NCI-H146 (cell line): ENCODE data around the gene CCT4.
"Not testable (repeated sequence)": the region's sequence is repeated elsewhere in the genome, so short reads cannot be mapped to it uniquely, and the experiment has no call there.

Experiments
- DNase-seq: peaks from one replicate; lab custom pipeline; 2025; lab: John Stamatoyannopoulos, UW

CCT4 gene

GRCh38 chr2:61879351-61879750 is 9.1 kb downstream of the CCT4 start:
- not testable (repeated sequence) for DNase-seq

GRCh38 chr2:61878761-61879160 is 9.7 kb downstream of the CCT4 start:
- DNase-seq: no peak

GRCh38 chr2:61877571-61878245 is 10.7 kb downstream of the CCT4 start:
- no peak for DNase-seq

- DNase-seq: no peak
Measured at GRCh38 chr2:61876400-61876799, 12.1 kb downstream of the CCT4 start.

DNA sequence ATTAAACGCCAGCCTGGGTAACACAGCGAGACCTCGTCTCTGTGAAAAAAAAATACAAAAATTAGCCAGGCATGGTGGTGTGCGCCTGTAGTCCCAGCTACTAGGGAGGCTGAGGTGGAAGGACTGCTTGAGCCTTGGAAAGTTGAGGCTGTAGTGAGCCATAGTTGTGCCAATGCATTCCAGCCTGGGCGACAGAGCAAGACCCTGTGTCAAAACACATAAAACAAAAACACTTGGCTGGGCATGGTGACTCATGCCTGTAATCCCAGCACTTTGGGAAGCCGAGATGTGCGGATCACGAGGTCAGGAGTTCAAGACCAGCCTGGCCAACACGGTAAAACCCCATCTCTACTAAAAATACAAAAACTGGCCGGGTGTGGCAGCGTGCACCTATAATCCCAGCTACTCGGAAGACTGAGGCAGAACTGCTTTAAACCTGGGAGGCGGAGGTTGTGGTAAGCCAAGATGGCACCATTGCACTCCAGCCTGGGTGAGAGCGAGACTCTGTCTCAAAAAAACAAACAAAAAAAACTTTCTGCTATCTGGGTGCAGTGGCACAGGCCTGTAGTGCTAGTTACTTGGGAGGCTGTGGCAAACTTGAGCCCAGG is 21.9 kb downstream of the CCT4 start:
- not testable (repeated sequence) for DNase-seq

- DNase-seq: no peak
Measured at GRCh38 chr2:61862085-61862484, 26.4 kb downstream of the CCT4 start.

GRCh38 chr2:61857224-61857623 is 31.2 kb downstream of the CCT4 start:
- no peak for DNase-seq

GRCh38 chr2:61855318-61855613 is 33.2 kb downstream of the CCT4 start:
- DNase-seq: no peak

DNA sequence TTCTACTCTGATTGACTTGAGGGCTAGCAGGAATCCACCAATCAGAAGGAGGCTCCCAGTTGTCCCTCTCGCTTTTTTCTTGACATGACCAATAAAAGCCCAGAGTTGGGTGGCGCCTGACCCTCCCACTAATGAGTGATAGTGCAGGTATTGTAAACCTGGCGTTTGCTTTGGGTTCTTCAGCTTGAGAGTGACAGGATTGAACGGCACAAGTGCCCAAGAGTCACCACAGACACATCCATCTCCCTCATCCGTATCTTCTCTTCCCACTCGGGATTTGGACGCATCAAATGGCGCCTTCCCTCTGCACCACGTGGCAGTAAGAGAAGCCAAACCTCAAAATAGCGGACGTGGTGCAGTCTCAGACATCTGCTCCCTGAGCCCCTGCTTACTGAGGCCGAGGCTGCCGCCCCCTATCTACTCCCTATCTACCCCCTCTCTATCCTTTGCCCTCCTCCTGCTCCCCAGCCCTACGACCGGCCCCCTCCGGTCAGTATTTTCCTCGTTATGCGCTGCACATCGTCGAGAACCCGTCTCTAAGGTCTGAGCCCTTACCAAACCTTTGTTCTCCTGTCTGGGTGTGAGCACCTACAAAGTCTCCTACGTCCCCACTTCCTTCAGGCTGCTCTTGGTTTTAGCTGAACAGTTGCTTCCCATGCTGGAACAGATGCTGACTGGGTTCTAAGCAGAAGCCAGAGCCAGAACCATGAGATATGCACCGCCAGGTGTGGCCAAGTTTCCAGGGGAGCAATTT is 33.7 kb downstream of the CCT4 start:
- peak; percentile 98 for DNase-seq

GRCh38 chr2:61853847-61854563 is 34.5 kb downstream of the CCT4 start, which contains the start of gene FAM161A:
FAM161A (minus strand) TSS chr2:61854060; CDS start chr2:61854041, 19 bp downstream.
- DNase-seq: peak; percentile 91

GRCh38 chr2:61853086-61853846 is 35.2 kb downstream of the CCT4 start:
- peak; percentile 86 for DNase-seq

DNA sequence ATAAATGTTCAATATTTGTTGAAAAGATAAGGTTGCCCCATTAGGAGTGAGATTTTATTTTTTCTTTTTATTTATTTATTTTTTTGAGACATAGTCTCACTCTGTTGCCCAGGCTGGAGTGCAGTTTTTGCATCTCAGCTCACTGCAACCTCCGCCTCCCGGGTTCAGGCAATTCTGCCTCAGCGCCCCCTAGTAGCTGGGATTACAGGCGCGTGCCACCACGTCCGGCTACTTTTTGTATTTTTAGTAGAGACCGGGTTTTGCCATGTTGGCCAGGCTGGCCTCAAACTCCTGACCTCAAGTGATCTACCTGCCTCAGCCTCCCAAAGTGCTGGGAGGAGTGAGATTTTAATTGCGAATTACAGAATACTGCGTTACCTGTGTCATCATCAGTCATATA is 37.2 kb downstream of the CCT4 start:
- DNase-seq: not testable (repeated sequence)

DNA sequence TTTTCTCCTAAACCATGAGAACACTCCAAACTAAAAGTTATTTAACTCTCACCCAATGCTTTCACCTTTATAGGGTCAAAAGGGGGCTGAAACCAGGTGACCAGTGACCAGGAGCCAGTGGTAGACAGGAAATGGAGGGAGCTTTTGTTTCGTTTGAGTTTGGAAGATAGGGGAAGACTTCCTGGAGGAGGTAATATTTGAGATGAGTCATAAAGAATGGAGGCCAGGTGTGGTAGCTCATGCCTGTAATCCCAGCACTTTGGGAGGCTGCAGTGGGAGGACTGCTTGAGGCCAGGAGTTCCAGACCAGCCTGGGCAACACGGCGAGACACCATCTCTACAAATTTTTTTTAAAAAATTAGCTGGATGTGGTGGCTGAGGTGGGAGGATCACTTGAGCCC is 43.1 kb downstream of the CCT4 start:
- DNase-seq: no peak

- DNase-seq: no peak
Measured at GRCh38 chr2:61841286-61841685, 47.2 kb downstream of the CCT4 start.

GRCh38 chr2:61834893-61835292 is 53.6 kb downstream of the CCT4 start:
- DNase-seq: no peak

GRCh38 chr2:61833971-61834370 is 54.5 kb downstream of the CCT4 start:
- no peak for DNase-seq

GRCh38 chr2:61832183-61832841 is 56.1 kb downstream of the CCT4 start:
- DNase-seq: no peak

GRCh38 chr2:61822255-61822654 is 66.2 kb downstream of the CCT4 start:
- DNase-seq: no peak
